HG03354 (cell line): ENCODE measurements around the gene SMPD1.

Experiments used
- ATAC-seq: cut with Tn5 transposase; IDR thresholded peaks from one replicate; pipeline ENCODE4 v1.9.1; 2021; ENCODE audit warnings: mild to moderate bottlenecking; ENCODE audit not compliant: unreplicated experiment, poor library complexity, severe bottlenecking

Gene SMPD1

DNA sequence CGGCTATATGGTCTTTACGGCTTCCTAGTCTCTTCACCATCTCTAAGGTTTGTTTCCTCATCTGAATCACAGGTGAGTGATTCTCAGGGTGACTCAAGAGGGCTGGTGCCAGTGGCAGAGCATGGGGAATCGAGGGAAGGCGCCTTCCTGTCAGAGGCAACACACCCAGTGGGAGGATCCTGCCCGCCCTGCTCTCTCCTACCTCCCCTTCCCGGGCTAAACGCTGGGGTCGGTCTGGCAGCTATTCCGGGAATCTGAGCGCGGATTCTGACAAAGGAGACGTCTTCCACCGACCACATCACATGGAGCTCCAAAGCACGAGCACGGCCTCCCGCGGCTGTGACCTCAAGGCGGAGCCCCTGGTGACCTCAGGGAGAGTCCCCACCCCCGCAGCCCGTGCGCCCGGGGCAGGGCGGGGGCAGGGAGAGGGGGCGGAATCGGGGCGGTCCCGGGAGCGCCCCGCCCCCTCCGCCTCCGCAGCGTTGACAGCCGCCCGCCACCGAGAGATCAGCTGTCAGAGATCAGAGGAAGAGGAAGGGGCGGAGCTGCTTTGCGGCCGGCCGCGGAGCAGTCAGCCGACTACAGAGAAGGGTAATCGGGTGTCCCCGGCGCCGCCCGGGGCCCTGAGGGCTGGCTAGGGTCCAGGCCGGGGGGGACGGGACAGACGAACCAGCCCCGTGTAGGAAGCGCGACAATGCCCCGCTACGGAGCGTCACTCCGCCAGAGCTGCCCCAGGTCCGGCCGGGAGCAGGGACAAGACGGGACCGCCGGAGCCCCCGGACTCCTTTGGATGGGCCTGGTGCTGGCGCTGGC, at the start of gene SMPD1:
Gene SMPD1, plus strand, starts transcription at position 570 of the 813 bp plus-strand sequence. Its CDS starts 125 bp downstream, at position 695.
- peak; percentile 97 for ATAC-seq

DNA sequence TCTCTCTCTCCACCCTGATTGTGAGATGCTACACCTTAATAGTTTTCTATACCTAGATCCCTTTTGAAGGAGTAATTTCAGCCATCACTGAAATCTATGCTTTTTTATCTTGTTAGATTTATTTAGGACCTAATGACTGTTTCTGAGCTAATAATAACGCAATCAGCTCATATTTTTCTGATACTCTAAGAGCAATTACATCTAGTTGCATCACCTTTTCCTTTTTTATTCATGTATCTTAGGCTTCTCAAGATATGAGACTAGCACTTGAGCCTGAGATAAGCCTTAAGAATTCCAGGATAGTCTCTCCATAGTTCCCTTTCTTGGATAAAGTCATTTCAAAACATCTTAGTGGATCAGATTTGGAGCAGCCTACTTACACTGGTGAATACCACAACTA, 44.9 kb upstream of the SMPD1 start:
- ATAC-seq, result no peak

DNA sequence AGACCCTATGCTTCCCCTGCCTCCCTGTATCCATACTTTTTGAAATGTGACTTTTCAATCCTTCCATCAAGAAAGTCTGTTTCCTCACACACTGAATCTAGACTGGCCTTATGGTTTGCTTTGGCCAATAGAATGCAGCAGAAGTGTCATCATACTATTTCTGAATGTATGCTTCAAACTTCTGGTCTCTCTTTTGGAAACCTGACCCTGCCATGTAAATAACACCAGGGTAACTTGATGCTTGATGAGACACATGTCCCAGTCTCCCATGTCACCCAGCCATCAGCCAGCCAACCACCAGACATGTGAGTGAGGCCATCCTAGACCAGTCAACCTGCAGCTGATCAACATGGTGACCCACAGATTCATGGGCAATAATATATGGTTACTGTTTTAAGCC, 40.2 kb upstream of the SMPD1 start:
- ATAC-seq, result no peak

DNA sequence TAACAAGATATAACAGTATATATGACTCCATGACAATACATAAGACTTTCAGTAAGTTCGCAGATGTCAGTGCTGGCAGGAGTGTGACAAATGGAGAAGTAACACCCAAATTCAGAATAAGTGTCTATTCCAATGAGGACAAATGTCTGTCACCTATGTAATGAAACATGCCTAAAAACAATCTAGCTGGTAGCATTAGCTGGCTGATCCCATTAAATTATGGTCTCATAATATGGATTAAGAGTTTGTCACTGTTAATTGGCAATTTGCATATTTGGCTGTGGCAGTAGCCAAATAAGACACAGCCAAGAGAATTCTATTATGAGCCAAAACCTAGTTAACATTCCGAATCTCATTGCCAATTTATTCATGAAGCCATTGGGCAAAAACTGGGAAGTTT, 39.8 kb upstream of the SMPD1 start:
- ATAC-seq, result no peak

DNA sequence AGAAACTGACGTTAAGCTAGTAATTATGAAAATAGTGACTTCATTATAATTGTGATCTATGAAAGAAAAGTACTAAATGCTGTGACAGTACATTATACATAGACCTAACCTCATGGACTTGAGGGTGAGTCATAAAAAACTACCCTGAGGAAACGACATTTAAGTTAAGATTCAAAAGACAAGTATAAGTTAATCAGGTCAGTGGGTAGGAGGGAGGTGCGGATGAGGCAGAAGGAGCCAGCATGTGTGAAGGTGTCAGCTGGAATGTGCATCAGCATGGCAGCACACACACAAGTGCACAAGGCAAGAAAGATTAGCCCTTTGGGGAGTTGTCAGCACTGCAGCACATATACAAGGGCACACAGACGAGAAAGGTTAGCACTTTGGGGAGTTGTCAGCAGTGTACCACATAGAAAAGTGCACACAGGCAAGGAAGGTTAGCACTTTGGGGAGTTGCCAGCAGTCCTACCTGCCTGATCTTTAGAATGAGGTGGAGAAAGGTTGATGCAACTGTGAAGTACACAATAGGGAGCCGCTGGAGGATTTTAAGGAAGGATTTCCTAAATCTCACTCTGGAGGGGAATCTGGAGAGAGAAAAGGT, 38.4 kb upstream of the SMPD1 start:
- ATAC-seq, result no peak

DNA sequence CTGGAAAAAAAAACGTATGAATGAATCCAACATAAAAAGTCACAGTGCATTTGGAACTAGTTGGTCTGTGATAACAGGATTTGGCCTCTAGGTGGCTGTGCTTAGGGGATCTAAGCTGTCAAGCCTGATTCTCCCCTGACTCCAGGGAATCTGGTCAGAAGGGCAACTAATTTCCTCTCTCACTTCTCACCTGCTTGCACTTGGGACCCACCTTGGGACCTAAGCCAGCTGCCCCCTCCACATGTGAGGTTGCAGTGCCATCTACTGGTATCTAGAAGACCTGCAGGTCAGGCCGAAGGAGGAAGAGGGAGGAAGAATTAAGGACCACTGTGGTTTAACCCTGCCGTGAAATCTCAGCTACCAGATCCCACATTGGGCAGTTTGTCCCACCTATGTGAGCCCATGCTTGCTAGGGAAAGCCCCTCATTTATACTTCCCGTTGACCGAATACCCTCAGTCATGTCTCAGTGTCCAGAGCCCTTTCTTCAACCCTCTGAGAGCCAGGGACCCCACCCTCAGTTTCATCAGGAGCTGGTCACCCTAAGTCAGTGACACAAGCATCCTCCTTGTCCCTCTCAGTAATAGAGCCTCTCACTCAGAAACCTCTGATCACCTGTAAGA, 36.8 kb upstream of the SMPD1 start:
- ATAC-seq, result peak; percentile 89

DNA sequence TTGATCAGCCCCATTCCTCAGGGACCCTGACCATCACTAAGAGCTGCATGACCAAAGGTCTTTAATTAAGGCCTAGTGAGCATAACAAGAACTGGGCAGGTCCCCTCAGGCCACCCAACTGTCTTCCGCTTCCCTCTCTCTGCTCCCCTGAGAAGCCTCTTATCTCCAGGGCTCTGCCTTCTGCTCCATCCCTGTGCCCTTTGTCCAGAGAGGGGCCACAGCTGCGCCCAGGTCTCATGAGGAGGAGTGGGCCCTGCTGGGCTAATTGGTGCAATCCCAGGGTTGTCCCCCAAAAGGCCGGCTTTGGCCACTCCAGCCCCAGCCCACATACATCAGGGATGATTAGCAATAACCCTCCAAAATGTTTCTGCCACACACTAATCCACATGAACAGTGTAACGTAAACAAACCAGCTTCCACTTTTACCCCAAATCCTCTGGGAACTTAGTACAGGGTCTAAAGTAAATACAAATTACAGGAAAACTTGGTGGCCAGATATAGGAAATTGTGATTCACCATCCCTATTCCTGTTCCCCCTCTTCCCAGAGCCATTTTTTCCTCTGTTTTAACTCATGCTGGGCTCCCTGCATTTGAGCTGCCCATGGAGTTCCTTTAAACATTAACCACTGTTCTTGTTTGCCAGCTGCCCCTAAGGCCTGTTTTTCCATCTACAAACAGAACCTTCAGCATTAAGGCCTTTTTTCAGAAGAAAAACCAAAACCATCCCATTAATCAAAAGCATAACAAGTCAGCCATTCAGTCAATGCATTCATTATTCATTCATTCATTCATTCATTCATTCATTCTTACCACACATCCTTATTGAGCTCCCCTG, 35.4 kb upstream of the SMPD1 start:
- no peak for ATAC-seq

DNA sequence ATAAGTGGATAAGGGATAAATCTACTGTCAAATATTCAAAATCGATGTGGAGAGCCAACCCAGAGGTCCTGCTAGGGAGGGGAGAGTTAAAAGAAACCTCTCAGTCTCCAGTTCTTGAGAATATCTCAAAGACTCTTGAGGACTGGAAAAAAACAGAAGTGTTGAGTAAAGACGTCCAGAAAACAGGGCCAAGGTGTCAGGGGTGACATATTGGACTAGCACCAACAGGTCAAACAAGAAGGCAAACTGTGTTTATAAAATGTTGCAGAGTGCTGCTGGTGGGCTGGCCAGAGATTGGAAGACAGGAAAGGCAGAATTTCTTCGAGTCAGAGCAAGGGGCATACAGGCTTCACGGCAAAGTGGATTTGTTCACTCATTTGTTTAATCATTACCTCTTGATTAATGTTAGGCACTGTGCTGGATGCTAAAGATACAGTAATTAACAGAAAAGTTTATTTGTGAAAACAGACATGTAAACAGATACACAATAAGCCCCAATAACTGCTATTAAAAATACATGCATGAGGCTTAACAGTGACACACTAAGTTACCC, 33.7 kb upstream of the SMPD1 start:
- ATAC-seq, result no peak

DNA sequence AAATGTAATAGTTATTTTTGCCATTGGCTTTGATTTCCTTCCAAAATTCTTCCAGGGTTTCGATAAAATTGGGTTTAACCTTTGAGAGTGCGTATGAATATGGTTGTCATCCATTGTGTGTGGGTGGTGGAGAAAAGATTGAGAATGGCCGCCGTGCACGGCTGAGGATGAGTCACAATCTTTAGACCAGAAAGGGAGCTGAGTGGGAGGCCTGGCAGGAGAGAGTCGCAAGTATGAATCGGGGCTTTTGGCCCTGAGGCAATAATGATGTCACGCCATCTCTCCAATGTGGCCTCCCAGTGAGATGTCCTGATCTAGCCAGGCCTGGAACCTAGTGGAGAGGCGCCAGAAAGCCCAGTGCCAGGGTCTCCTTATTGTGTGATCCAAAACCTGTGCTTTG, 33.1 kb upstream of the SMPD1 start:
- no peak for ATAC-seq

DNA sequence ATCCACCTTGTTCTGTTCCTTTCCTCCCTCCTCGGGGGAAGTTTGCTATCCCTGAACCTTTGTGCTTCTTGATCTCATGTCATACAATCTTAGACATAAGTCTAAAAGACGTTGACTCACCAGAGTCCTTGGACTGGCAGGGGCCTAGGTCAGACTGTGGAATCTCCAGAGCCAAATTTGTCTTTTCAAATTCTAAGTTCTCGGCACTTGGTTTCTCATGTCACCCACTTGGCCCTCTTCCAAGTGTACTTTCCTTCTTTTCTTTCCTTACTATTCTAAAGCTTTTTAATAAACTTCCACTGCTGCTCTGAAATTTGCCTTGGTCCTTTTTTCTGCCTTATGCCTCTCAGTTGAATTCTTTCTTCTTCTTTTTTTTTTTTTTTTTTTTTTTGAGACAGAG, 30.1 kb upstream of the SMPD1 start:
- no peak for ATAC-seq

DNA sequence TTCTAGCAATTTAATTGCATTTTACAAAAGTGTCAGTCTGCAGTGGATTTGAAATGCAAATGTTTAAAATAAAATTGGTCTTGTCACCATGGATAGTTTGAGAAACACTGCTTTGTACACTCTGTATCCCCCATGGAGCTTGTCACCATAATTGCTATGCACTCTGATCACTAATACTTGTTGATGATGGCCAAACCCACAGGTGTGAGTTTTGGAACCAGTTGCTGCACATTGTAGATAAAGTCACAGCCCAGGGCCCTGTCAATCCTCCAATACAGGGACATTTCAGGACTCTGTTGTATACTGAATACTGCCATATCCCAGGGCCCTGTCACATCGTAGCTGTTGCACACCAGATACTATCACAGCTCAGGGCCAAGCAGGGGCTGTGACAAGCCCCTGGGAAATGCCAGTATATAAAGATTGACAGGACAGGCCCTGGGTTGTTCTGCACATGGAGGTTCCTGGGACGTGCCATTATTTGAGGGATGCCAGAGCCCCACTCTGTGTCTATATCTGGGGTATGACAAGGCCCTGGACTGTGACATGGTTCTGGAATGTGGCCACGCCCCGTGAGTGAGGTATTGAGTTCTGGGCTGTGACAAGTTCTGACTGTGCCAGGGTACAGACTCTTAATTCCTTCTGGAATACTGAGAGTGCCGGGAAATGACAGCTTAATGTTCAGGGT, 27.9 kb upstream of the SMPD1 start:
- no peak for ATAC-seq

DNA sequence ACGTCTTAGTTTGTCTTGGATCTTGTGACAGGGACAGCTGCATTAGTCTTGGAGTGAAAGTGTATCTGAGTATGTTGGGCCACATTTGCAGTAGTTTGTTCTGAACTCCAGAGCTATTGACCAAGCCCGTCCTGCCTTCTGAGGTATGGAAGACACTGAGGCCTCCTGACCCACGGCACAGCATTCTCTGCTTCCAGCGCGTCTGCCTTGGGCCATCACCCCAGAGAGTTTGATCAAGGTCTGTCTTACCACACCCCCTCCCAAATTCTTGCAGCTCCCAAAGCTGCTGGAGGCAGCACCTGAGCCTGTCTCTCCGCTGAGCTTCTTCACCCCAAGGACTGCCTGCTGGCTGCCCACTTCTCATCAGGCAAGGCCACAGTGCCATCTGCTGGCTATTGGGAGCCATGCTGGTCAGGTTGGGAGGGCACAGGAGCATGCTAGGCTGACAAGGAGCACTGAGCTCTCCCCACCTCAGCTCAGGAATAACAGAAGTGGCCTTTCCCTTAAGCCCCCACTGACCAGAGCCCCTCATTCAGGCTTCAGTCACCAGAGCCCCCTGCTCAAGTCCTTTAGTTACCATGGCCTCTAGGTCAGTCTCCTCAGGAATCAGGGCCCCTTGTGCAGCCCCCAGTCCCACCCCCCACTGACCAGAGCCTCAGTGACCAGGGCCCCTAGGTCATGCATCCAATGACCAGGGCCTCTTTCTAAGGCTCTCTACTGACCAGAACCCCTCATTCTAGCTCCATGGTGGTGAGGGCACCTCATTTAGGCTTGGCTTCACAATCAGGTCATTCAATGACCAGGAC, 27.2 kb upstream of the SMPD1 start:
- ATAC-seq, result peak; percentile 97

DNA sequence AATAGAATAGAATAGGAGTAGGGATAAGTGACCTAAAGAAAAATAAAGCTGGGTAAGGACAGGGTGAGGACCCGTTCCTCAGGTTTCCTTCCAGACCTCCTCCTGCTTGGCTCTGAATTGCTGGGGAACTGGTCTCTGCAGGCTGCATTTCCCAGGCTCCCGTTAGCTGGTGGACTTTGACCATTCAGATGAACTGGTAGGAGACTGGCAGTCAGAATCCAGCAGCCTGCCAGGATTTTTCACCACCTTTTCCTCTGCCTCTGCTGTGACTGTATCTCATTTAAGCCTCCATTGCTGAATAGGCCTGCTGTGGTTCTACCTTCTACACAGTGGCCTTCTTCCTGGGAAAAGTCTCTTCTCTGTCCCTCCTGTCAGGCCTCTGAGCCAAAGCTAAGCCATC, 24.6 kb upstream of the SMPD1 start:
- ATAC-seq, result no peak

DNA sequence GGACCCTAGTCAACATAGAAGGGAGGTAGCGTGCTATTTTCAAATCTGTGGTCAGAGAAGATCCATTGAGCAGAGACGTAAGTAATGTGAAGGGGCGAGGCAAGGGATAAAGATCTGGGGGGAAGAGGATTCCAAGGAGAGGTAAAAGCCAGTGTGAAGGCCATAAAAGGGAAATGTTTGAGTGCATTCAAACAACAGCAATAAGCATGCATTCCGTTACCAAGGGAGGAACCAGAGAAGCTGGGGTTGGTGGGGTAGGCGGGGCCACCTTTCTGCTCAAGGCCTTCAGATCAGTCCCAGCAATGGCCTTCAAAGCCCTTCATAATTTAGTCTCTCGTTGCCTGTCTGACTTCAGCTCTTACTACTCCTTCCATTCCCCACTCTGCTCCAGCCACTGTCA, 18.4 kb upstream of the SMPD1 start:
- ATAC-seq, result no peak

DNA sequence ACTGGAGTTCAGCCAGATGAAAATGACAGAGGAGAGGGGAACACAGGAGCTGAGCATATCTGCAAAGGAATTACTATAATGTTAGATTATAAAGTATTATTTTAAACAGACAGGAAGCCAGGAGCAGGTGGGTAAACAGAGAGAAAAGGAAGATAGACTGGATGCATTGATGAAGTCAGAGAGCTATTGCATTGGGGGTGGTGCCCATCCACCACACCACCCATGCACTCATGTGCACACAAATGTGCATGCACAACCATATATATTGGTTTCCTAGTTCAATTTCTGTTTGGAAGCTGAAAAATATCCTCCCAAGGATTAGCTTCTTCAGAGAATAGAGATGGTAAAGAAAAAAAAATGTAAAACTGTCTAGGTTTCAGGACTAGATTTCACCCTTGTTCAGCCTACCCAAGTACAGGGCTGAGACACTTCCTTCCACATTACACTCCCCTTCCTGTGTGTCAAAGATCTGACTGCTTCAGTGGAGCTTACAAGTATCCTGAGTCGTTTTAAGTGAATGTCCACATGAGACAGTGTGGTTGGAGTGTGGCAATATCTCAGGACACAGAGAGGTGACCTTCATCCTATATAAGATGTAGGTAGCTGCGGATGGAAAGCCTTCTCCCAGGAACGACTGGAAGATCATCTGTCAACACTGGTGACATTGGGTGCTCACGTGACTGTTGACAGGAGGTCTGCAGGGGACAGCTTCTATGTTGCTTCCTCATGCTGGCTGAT, 12.2 kb upstream of the SMPD1 start:
- peak; percentile 50 for ATAC-seq

DNA sequence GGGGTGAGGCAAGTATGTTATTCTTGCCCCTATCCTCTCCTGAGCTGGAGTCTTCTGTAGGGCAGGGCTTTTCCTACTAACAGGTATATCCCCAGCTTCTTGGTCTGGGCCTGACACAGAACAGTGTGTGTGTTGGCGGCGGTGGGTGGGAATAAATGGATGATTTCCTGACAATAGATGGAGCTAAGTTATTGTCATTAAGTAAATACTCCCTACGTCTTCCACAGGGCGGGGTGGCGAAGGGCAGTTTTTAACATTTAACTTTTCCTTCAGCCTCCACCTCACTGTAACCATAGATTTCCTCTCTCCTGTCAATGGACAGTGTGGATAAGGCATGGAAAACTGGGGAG, 11.7 kb upstream of the SMPD1 start:
- ATAC-seq, result no peak

DNA sequence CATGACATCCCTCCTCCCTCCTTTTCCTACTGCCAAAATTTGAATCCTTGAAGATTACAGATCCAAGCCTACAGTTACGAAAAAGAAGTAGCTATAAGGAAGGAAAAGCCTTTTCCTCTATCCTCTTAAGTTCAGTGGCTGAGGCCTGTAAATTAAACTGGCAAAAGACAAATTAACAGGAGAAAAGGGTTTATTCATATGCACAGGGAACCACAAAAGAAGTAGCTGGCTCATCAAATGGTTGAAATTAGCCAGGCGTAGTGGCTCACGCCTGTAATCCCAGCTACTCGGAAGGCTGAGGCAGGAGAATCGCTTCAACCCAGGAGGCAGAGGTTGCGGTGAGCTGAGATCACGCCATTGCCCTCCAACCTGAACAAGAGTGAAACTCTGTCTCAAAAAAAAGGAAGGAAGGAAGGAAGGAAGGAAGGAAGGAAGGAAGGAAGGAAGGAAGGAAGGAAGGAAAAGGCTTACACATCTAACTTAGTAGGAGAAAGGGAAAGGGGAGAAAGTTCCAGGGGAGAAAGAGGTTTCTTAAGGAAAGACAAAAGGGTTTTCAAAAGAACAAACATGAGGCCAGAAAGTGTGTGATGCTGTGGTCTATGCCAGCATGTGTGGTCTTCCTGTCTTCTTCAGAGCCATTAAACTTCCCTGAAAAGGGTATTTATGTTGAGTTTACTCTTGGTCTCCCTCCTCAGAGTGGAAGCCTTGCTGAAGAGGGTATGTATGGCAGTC, 5.1 kb upstream of the SMPD1 start:
- ATAC-seq, result no peak
